Bronchial epithelial cell (primary cell): Measurements from ENCODE around the gene TMEM207. TPM values are rescaled to one million over a fixed set of nuclear protein-coding genes. Genes with fewer than 3 reads are reported as not detected.

Experiments
- DNase-seq: peaks from one replicate; pipeline ENCODE4 v3.0.0-alpha.2; 2010; ENCODE audit warnings: low read depth
- FAIRE-seq: peaks from 2 replicates; lab custom pipeline; 2011; peaks lifted over from hg19 to GRCh38; lab: Jason Lieb, UNC
- H3K27me3 ChIP-seq: 2 replicates; pipeline ENCODE4 v1.5.1; 2011; ENCODE audit warnings: low read length; ENCODE audit not compliant: control insufficient read depth, insufficient read depth
- H3K36me3 ChIP-seq: 2 replicates; pipeline ENCODE4 v1.5.1; 2011; ENCODE audit warnings: low read length; ENCODE audit not compliant: control insufficient read depth, insufficient read depth
- H3K4me3 ChIP-seq: 2 replicates; pipeline ENCODE4 v1.5.1; 2011; ENCODE audit warnings: mild to moderate bottlenecking, low read depth, low read length, control low read depth
- total RNA-seq: library from RNA; depleted of rRNA; stranded (reverse); fragments of >200 nt; gene quantifications from 2 replicates; pipeline ENCODE4 v1.2.1, GENCODE V29; 2014
- TF ChIP-seq, protein P1 (sequence below): IDR thresholded peaks from 2 replicates; pipeline ENCODE4 v1.5.1; 2011; ENCODE audit warnings: mild to moderate bottlenecking, moderate library complexity, low read length, control low read depth, inconsistent platforms; ENCODE audit not compliant: insufficient read depth, severe bottlenecking

Gene TMEM207
- total RNA-seq, 1 donor from 2014 or later = not detected

DNA sequence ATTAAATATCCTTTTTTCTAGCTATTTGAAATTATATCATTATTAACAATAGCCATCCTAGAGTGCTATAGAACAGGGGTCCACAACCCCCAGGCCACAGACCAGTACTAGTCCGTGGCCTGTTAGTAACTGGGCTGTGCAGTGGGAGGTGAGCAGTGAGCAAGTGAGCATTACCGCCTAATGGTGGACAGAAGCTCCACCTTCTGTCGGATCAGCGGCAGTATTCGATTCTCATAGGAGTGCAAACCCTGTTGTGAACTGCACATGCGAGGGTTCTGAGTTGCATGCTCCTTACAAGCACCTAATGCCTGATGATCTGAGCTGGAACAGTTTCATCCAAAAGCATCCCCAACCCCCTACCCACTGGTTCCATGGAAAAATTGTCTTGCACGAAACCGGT lies 50.0 kb downstream of the TMEM207 start:
- Histone ChIP-seq H3K4me3 (no peak overlapping the region), H3K36me3 (no peaks in the 10 kb centered on the region), H3K27me3 (no peaks in the 10 kb centered on the region)
- TF ChIP-seq, protein P1, sequence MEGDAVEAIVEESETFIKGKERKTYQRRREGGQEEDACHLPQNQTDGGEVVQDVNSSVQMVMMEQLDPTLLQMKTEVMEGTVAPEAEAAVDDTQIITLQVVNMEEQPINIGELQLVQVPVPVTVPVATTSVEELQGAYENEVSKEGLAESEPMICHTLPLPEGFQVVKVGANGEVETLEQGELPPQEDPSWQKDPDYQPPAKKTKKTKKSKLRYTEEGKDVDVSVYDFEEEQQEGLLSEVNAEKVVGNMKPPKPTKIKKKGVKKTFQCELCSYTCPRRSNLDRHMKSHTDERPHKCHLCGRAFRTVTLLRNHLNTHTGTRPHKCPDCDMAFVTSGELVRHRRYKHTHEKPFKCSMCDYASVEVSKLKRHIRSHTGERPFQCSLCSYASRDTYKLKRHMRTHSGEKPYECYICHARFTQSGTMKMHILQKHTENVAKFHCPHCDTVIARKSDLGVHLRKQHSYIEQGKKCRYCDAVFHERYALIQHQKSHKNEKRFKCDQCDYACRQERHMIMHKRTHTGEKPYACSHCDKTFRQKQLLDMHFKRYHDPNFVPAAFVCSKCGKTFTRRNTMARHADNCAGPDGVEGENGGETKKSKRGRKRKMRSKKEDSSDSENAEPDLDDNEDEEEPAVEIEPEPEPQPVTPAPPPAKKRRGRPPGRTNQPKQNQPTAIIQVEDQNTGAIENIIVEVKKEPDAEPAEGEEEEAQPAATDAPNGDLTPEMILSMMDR = no peak
- no peak for FAIRE-seq
- DNase-seq = no peak

DNA sequence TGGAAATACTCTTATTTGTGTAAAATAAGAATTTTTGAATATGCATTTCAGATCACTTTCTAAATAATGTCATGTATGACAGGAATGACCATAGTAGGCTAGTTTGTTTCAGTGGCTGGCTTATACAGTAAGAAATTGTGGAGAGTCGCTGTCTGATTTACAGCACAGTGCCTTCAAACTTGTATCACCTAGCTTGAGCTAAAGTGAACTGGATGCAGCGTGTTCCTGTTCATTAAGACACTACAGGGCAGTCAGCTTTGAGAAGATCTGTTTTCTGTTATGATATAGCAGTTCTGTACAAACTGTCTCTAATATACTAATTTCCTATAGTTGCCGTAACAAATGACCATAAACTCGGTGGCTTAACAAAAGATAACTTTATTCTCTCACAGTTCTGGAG lies 51.8 kb downstream of the TMEM207 start:
- TF ChIP-seq, protein P1 = no peak
- H3K36me3 ChIP-seq = no peaks in the 10 kb centered on the region

DNA sequence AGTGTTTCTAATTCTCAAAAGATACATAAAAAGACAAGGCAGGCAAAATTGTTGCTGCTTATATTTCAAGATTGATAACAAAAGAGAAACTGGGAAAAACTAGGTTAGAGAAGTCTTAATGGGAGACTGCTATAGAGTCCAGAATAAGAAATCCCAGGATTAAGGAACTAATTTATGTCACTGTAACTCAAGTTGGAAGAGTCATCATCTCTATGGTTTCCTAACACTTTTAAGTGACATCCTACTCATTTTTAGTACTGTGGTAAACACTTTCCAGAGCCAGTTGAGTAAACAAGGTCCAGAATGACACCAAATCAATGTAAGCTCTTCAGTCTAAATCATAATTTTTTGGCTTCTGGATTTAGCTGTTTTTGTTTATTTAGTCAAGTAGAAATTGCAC lies 53.7 kb downstream of the TMEM207 start:
- TF ChIP-seq, protein P1 = no peak

More for the DNA sequence above, 51.8 kb downstream of the TMEM207 start:
- no peak overlapping the region for H3K4me3 ChIP-seq
- FAIRE-seq (no peak), DNase-seq (no peak)
- H3K27me3 ChIP-seq = no peaks in the 10 kb centered on the region

DNA sequence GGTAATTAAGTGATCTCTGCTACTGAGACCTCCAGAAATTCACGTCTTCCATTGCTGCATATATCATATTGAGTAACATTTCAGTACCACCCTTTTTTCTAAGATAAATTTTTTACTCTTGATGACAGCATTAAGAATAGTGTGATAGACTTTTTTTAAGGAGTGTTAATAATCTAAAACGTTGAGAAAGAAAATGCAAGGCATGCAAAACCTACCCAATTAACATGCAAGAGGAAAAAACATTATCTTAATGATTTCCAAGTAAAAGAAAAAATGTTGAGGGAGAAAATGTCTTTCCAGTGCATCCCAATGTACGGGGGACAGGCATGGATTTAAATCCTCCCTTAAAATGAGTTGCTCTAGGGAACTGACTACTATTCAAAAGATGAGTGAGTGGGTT lies 61.0 kb downstream of the TMEM207 start:
- TF ChIP-seq, protein P1 = no peak
- DNase-seq (no peak), FAIRE-seq (no peak)
- Histone ChIP-seq H3K27me3 (no peaks in the 10 kb centered on the region), H3K36me3 (no peaks in the 10 kb centered on the region), H3K4me3 (no peak overlapping the region)

More for the DNA sequence above, 53.7 kb downstream of the TMEM207 start:
- no peaks in the 10 kb centered on the region for H3K36me3 ChIP-seq
- H3K27me3 ChIP-seq = no peaks in the 10 kb centered on the region
- FAIRE-seq = no peak
- H3K4me3 ChIP-seq = no peak overlapping the region
- DNase-seq = no peak

DNA sequence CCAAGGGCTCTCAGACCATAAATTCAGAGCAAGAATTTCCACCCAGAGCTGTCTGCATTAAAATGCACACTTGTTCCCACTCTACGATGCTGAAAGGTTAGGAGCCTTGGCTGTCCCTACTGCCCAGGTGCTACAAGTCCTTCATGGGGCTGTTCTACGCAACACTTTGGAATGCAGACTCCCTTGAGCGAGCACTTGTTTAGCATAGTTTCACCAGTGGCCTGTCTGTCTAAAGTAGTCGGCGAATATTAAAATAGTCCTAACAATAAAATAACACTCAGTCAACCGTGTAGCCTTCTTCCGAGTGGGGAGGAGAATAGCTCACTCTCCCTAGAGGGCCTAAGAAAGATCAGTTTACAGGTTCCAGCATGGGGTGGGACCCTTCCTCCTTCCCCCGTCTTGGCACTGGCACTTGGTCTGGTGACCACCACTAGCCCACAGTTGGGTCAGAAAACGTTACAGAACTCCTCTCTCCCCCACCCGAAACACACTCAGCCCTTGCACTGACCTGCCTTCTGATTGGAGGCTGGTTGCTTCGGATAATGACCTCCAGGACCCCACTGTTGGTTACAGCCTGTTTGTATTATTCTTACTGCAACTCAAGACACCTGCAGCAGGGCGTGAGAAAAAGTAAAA lies 62.0 kb downstream of the TMEM207 start, which contains the start of gene CLDN16:
Gene CLDN16, plus strand, starts transcription at position 586 of the 636 bp plus-strand sequence. CDS start 167 bp downstream, outside the sequence.
- Histone ChIP-seq H3K4me3 (no peak within 1 kb of the TSS), H3K36me3 (no peaks in the 10 kb centered on the region), H3K27me3 (no peaks in the 10 kb centered on the region)
- DNase-seq (no peak), FAIRE-seq (no peak)
- TF ChIP-seq, protein P1 = no peak
